Tibial artery (tissue), 4 donors: Measurements from ENCODE around the gene PI4KB.
"Not testable (repeated sequence)": the region's sequence is repeated elsewhere in the genome, so short reads cannot be mapped to it uniquely, and the experiment has no call there.

Experiments used
- DNase-seq, 2 donors: peaks; one replicate each; pipeline ENCODE4 v3.0.0-alpha.2; 2019
- H3K27ac ChIP-seq, 2 donors: fragments of 200-600 bp; sonication (generic) in 1 of 2; 1 replicate in 1 of 2; 2 replicates in 1 of 2; pipeline ENCODE4 v1.5.1; 2018 to 2019; ENCODE audit warnings: mild to moderate bottlenecking in 1 of 2
- H3K27me3 ChIP-seq, 2 donors: fragments of 200-600 bp; sonication (generic) in 1 of 2; one replicate each; pipeline versions ENCODE4 v1.5.1 to v1.6.0; 2016 to 2019
- H3K36me3 ChIP-seq, 3 donors: fragments of 200-600 bp; sonication (generic) in 2 of 3; one replicate each; pipeline ENCODE4 v1.5.1; 2016 to 2019; ENCODE audit warnings: mild to moderate bottlenecking in 2 of 3
- H3K4me1 ChIP-seq, 4 donors: fragments of 200-600 bp; sonication (generic) in 2 of 4; 1 replicate in 3 of 4; 2 replicates in 1 of 4; pipeline ENCODE4 v1.5.1; 2016 to 2019
- H3K4me3 ChIP-seq, 2 donors: fragments of 200-600 bp; sonication (generic) in 1 of 2; 1 replicate in 1 of 2; 2 replicates in 1 of 2; pipeline ENCODE4 v1.5.1; 2018 to 2019; ENCODE audit warnings: mild to moderate bottlenecking in 2 of 2
- H3K9me3 ChIP-seq, 3 donors: fragments of 200-600 bp; sonication (generic) in 1 of 3; one replicate each; pipeline ENCODE4 v1.5.1; 2016 to 2019
- intact Hi-C: fragments of 100-400 bp; cut with DNase I; formaldehyde crosslinking; loops from one replicate; pipeline ENCODE4 v1.15.0; 2023; ENCODE audit warnings: low total_unique reads
- TF ChIP-seq, protein P1 (sequence below), 2 experiments: fragments of 200-600 bp in 1 of 2; fragments of 450-650 bp in 1 of 2; IDR thresholded peaks; one replicate each; pipeline ENCODE4 v1.5.1; 2017 to 2019; ENCODE audit warnings: antibody characterized with exemption in 2 of 2, mild to moderate bottlenecking in 1 of 2, moderate library complexity in 1 of 2

Gene PI4KB

GRCh38 chr1:151364996-151365395 is 37.8 kb upstream of the PI4KB start:
- DNase-seq: no peak
- Histone ChIP-seq H3K36me3 (peaks cover 37 to 57% (median 37%) of the 10 kb centered on the region in 3 donors), H3K4me1 (peaks cover 0 to 26% (median 11%) of the 10 kb centered on the region in 4 donors), H3K4me3 (no peak overlapping the region), H3K27me3 (no peaks in the 10 kb centered on the region), H3K9me3 (no peaks in the 10 kb centered on the region), H3K27ac (no peak overlapping the region)
- TF ChIP-seq, protein P1, sequence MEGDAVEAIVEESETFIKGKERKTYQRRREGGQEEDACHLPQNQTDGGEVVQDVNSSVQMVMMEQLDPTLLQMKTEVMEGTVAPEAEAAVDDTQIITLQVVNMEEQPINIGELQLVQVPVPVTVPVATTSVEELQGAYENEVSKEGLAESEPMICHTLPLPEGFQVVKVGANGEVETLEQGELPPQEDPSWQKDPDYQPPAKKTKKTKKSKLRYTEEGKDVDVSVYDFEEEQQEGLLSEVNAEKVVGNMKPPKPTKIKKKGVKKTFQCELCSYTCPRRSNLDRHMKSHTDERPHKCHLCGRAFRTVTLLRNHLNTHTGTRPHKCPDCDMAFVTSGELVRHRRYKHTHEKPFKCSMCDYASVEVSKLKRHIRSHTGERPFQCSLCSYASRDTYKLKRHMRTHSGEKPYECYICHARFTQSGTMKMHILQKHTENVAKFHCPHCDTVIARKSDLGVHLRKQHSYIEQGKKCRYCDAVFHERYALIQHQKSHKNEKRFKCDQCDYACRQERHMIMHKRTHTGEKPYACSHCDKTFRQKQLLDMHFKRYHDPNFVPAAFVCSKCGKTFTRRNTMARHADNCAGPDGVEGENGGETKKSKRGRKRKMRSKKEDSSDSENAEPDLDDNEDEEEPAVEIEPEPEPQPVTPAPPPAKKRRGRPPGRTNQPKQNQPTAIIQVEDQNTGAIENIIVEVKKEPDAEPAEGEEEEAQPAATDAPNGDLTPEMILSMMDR (IDR thresholded peaks at IDR 0.05): no peak
- intact Hi-C loops: no loop called here

- Histone ChIP-seq H3K27ac (no peak overlapping the region), H3K4me3 (no peak overlapping the region), H3K27me3 (no peaks in the 10 kb centered on the region), H3K4me1 (peaks cover 0 to 4% (median 0%) of the 10 kb centered on the region in 4 donors), H3K9me3 (no peaks in the 10 kb centered on the region), H3K36me3 (peaks cover 30 to 48% (median 37%) of the 10 kb centered on the region in 3 donors)
- intact Hi-C loops: no loop called here
- peak in 1 of 2 donors; percentile 51 for DNase-seq
- TF ChIP-seq, protein P1 (IDR thresholded peaks at IDR 0.05): no peak
These were observed 35.3 kb upstream of the PI4KB start for GRCh38 chr1:151362308-151363155.

DNA sequence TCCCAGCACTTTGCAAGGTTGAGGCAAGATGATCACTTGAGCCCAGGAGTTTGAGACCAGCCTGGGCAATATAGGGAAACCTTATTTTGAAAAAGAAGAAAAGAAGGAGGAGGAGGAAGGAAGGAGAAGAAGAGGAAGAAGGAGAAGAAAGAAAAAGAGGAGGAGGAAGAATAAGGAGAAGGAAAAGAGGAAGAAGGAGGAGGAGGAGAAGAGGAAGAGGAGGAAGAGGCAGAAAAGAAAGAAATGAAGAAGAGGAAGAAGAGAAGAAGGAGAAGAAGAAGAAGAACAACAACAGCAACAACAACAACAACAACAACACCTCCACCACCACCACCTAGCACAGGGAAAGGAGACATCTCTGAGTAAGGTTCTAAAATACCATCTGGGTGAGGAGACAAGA is 34.7 kb upstream of the PI4KB start:
- no peak for DNase-seq
- Histone ChIP-seq H3K4me3 (no peak overlapping the region), H3K9me3 (no peaks in the 10 kb centered on the region), H3K36me3 (peaks cover 28 to 44% (median 37%) of the 10 kb centered on the region in 3 donors), H3K4me1 (peaks cover 0 to 3% (median 0%) of the 10 kb centered on the region in 4 donors), H3K27ac (no peak overlapping the region), H3K27me3 (no peaks in the 10 kb centered on the region)
- TF ChIP-seq, protein P1 (IDR thresholded peaks at IDR 0.05): no peak
- intact Hi-C loops: no loop called here

DNA sequence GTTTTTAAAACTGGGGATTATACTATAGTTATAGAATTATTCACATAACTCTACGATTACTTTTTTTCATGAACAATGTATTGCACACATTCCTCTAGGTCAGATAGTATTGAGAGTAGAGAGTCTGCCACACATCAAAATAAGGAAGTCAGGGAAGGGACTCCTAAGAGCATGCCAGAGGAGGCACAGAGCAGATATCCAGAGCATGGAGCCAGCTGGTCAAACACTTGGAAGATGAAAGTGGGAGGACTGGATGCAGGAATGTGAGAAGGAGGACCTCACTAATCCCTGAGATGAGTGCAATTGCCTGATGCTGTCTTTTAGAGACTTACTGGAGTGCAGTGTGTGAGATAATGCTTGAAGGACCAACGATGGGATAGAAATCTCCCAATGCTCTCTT is 29.5 kb upstream of the PI4KB start:
- no peaks in the 10 kb centered on the region for H3K36me3 ChIP-seq
- H3K27me3 ChIP-seq: no peaks in the 10 kb centered on the region
- no peak for DNase-seq
- H3K9me3 ChIP-seq: no peaks in the 10 kb centered on the region
- intact Hi-C loops: no loop called here
- H3K4me1 ChIP-seq: no peaks in the 10 kb centered on the region
- no peak overlapping the region for H3K4me3 ChIP-seq
- no peak overlapping the region for H3K27ac ChIP-seq
- TF ChIP-seq, protein P1 (IDR thresholded peaks at IDR 0.05): no peak

DNA sequence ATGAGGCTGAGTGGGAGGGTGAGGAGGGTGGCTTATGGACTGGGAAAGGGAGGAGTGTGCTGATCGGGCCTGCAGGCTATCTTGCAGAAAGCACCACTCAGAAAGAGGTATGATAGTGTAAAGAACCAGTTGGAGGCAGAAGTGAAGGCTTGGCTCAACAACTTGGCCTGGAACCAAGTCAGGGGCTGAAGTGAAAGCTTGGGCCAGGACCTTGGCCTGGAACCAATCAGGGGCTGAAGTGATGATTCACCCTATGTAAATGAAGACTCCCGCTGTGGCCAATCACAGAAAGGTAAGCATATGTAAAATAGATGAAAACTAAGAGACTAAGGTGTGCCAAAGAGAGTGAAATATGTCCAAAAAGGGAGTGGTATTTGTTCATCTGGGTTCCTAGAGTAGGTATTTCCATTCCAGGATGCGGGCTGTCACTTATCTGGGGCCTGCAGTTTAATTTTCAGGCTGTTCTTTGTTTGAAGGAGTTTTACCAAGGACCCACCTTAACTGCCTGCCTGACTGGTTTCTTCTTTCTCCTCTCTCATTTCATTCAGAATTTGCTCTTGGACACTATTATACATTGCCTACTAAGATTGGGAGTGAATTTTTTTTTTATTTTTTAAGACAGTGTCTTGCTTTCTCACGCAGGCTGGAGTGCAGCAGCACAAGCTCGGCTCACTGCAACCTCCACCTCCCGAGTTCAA is 25.0 kb upstream of the PI4KB start:
- no peak for DNase-seq
- Histone ChIP-seq H3K4me1 (peaks cover 0 to 7% (median 0%) of the 10 kb centered on the region in 4 donors), H3K27me3 (no peaks in the 10 kb centered on the region), H3K9me3 (no peaks in the 10 kb centered on the region), H3K4me3 (no peak overlapping the region), H3K36me3 (no peaks in the 10 kb centered on the region), H3K27ac (no peak overlapping the region)
- TF ChIP-seq, protein P1 (IDR thresholded peaks at IDR 0.05): no peak
- intact Hi-C loops: no loop called here

DNA sequence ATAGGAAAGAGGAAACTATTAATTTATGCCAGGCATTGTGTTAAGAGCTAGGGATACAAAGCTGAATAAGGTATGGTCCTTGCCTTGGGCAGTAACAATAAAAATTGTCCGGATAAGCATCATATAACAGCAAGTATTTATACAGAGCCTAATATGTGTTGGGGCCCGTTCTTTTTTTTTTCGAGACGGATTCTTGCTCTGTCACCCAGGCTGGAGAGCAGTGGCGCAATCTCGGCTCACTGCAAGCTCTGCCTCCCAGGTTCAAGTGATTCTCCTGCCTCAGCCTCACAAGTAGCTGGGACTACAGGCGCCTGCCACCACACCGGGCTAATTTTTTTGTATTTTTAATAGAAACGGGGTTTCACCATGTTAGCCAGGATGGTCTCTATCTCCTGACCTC is 23.1 kb upstream of the PI4KB start:
- intact Hi-C loops: not testable (repeated sequence)

More for the DNA sequence above, 23.1 kb upstream of the PI4KB start:
- not testable (repeated sequence) for H3K4me3 ChIP-seq, H3K27ac ChIP-seq, H3K36me3 ChIP-seq, DNase-seq, H3K9me3 ChIP-seq, H3K27me3 ChIP-seq
- H3K4me1 ChIP-seq: peaks cover 3 to 18% (median 10%) of the 10 kb centered on the region in 4 donors
